GM18508 (cell line): ENCODE data around the gene FNDC8.
"Not testable (repeated sequence)": the region's sequence is repeated elsewhere in the genome, so short reads cannot be mapped to it uniquely, and the experiment has no call there.

Source experiments
- ATAC-seq: cut with Tn5 transposase; IDR thresholded peaks from one replicate; pipeline ENCODE4 v1.9.1; 2021; ENCODE audit warnings: moderate number of reproducible peaks; ENCODE audit not compliant: insufficient read depth, unreplicated experiment

FNDC8 gene

DNA sequence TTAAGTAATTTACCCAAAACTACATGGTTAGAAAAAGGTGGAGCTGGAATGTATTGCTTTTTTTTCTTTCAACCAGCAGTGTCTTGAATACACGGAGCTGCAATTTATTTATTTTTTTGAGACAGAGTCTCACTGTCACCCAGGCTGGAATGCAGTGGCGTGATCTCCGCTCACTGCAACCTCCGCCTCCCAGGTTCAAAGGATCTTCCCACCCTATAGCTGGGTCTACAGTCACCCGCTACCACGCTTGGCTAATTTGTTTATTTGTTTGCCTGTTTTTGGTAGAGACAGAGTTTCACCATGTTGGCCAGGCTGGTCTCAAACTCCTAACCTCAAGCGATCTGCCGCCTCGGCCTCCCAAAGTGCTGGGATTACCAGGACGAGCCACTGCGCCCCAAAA lies 30.7 kb upstream of the FNDC8 start:
- ATAC-seq, result not testable (repeated sequence)

DNA sequence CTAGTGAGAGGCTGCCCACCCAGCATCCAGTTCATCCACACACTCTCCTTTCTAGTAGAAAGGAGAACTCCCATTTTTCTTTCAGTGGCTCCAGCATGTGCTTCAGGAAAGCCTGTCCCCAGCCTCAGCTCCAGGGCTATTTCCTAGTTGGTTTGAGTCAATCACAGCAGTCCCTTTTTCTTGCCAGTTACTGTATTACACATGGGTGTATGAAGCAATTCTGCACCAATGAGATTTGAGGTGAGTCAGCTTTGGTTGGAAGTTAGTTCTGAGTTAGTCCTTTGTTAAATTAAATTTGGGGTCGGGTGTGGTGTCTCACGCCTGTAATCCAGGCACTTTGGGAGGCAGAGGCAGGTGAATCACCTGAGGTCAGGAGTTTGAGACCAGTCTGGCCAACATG lies 26.5 kb upstream of the FNDC8 start:
- ATAC-seq, result no peak

DNA sequence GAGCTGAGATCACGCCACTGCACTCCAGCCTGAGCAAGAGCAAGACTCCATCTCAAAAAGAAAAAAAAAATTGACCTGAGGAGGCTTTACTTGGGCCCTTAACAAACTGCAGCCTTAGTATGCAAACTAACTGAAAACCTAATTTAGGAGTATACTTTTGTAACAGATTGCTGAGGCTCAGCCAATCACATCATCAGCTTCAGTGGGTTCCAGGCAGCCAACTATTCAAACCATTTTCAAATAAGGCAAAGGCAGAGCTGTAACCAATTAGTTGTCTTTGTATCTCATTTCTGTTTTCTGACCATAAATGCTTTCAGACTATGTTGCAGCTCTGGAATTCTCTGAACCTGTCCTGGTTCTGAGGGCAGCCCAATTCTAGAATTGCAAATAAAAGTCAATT lies 25.7 kb upstream of the FNDC8 start:
- no peak for ATAC-seq

DNA sequence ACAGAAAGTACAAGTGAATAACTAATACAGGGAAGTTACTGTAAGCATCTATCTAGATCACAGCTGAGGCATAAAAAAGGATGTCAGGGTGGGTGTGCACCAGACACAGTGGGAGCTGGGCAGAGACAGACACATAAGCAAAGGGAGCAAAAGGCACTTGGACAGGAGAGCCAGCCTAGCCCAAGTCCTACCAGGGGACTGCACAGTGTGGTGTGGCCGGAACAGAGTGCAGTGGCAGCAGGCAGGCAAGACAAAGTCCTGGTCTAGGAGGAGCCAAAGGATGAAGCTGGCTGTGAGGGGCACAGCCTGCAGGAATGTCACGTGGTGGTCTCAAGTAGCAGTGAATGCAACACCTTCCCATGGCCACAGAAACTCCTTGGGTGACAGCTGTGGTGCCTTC lies 23.6 kb upstream of the FNDC8 start:
- no peak for ATAC-seq

DNA sequence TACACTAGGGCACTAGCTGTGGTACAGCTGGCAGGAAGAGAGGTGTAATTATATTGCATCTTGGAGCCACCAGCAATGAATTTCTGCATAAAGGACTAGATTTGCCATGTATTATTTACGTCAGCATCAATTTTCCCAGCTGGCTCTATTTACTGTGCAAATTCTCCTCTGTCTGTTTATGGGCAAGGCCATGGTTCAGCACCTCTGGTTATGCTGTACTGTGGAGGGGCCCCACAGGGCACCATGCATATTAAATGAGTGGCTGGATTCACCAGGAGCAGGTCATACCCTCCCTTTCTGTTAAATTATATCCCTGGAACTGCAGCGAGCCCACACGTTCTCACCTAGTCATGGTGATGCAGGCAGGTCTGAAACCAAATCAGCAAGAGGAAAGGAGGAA lies 21.5 kb upstream of the FNDC8 start:
- ATAC-seq, result no peak

DNA sequence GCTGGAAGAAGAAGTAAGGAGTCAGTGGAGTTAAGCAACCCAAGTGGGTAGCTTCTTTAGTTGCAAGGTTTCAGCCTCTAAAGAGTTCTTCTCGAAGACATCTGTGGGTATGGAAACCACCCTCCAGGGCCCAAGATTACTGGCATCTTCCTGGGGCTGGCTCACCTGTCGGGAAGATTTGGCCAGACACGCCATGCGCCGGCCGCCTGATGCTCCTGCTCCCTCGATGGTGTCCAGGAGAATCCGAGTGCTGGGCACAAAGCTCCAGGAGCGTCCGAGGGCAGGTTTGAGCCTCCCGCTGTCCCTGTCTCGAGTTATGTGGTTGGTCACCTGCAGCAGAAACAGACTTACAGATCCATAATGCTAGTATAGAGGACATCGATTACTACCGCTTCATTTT lies 20.4 kb upstream of the FNDC8 start:
- no peak for ATAC-seq

DNA sequence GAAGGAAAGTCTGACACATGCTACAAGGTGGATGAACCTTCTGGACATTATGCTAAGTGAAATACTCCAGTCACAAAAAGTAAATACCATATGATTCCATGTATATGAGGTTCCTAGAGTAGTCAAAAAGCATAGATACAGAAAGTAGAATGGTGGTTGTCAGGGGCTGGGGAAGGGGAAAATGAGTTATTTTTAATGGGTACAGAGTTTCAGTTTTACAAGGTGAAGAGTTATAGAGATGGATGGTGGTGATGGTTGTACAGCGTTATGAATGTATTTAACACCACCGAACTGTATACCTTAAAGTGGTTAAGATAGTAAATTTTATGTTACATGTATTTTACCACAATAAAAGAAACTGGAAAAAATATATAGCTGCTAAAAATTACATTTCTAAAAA lies 19.7 kb upstream of the FNDC8 start:
- no peak for ATAC-seq

DNA sequence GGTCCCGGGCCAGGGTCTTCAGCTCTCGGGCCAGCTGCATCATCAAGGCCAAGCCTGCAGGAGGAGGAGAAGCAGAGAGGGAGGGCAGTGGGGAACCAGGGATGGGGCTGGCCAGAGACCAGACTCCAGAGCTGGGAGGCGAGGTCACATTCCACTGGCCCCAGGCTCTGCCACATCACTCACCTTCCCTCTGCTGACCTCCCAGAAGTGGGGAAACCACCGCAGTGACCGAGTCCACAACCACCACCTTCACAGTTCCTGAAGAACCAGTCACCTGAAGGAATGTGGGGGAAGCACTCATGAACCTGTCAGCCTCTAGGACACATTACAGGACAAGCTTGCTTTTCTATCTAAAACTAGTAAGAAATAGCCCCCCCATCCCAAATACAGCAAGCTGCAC lies 18.1 kb upstream of the FNDC8 start:
- ATAC-seq, result no peak

DNA sequence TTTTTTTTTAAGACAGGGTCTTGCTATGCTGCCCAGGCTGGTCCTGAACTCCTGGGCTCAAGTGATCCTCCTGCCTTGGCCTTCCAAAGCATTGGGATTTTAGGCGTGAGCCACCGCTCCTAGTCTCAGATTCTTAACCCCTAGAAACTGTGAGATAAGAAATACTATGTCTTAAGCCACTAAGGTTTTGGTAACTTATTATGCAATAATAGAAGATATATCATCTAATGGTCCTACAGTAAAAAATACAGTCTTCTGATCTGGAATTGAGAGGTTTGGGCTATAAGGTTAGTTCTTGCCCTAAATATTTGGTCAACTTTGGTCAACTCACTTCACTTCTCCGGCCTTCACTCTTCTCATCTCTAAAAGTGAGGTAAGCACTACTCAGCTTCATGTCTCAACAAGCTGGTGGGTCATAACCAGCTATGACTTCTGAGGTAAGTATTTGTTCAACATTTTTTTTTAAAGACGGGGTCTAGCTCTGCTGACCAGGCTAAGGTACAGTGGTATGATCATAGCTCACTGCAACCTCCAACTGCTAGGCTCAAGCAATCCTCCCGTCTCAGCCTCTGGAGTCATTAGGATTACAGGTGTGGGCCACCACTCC lies 16.5 kb upstream of the FNDC8 start:
- ATAC-seq, result no peak

DNA sequence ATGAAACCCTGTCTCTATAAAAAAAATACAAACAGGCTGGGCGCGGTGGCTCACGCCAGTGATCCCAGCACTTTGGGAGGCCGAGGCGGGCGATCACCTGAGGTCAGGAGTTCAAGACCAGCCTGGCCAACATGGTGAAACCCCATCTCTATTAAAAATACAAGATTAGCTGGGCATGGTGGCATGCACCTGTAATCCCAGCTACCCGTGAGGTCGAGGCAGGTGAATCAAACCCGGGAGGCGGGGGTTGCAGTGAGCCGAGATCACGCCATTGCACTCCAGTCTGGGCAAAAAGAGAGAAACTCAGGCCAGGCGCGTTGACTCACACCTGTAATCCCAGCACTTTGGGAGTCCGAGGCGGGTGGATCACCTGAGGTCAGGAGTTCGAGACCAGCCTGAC lies 10.6 kb upstream of the FNDC8 start:
- not testable (repeated sequence) for ATAC-seq

DNA sequence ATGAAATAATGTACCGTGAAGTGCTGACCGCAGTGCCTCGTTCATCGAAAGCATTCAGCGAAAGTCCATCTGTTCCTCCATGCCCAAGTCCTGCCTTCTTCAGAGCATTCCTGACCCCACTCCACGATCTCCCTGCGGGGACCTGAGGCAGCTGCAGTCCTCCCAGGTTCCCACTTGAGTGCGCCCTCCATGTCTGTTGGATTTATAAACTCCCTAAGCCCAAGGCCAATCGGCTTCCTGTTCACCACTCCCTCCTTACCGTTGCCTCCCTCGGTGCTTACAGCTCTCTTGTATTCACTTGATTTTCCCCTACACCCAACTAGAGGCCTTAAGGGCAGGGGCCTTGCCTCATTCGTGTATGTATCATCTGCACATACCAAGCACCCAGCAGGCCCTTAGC lies 4.6 kb upstream of the FNDC8 start:
- no peak for ATAC-seq

DNA sequence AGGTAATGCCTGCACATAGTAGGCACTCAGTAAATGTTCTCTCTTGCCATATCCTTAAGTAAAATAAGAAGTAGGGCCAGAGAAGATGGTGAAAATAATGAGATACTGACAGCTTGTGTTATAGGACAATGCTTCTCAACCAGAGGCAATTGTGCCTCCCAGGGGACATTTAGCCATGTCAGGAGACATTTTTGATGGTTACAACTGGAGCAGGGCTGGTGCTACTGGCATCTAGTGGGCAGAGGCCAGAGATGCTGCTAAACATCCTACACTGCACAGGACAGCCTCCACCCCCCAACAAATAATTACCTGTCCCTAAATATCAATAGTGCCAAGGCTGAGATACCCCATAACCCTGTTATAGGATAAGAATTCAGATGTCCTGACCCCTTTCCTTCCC lies 3.4 kb upstream of the FNDC8 start:
- no peak for ATAC-seq

DNA sequence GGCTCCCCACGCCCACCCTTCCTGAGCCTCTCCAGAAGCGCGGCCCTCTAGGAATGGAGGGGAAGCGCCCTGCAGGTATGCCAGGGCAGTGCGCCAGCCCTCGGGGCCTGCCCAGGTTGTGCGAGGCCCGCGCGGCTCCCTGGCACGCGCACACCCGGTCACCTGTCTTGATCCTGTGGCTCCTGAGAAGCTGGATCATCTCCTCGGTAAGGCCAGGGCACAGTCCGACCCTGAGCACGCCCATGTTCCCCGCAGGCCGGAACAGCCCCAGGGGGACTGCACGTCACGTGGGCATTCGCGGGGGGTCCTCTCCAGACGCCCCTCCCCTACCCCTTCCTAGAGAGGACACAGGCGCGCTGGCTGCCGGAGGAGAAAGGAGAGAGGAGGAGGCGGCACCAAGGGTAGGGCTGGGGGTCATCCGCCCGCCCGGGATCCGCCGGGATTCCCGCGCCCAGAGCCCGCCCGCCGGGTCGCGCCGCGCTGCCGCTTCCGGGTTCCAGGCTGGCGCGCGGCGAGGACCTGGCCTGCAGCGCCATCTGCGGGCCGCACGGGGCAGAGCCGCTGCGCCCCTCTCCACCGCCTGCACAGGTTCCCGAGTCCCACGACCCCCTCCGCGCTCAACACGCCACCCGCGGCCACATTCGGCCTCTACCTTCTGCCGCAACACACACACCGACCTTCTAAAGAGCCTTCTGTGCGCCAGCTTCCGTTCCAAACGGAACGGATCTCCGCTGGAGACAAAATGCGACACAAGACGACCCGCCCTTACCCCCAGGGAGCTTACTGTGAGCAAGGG lies 1.8 kb upstream of the FNDC8 start, which contains the start of gene RAD51D:
Gene RAD51D (minus strand): TSS at position 491 of the 796 bp plus-strand sequence. CDS start 247 bp downstream, at position 244.
- ATAC-seq, result no peak

DNA sequence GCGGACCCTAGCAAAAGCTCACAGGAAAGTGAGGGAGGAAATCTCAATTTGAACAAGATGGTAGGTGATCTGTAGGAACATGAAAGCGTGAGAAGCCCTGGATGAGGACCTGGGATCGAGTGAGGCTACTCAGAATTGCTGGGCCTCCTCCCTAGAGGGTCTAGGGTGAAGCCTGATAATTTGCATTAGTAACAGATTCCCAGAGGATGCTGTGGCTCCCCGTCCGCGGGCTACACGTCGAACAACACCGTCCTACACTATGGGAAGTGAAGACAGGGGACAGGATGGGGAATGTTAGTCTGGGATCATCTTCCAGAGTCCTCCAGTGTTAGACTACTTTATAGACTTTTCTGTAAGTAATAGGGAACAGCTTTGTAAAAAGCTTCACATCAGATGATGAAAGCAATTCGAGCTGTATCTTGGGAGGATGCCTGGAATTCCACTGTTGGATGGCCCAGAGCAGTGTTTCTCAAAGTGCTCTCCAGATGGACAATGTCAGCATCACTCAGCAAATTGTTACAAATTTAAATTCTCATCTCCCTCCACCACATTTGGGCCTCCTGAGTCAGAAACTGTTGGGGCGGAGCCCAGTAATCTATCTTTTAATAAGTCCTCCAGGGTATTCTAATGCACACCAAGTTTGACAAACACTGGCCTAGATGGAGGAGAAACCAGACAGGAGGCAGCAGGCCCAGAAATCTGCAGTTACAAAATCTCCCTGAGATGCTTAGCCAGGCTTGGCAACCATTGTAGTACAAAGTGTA lies 6.5 kb downstream of the FNDC8 start:
- no peak for ATAC-seq

DNA sequence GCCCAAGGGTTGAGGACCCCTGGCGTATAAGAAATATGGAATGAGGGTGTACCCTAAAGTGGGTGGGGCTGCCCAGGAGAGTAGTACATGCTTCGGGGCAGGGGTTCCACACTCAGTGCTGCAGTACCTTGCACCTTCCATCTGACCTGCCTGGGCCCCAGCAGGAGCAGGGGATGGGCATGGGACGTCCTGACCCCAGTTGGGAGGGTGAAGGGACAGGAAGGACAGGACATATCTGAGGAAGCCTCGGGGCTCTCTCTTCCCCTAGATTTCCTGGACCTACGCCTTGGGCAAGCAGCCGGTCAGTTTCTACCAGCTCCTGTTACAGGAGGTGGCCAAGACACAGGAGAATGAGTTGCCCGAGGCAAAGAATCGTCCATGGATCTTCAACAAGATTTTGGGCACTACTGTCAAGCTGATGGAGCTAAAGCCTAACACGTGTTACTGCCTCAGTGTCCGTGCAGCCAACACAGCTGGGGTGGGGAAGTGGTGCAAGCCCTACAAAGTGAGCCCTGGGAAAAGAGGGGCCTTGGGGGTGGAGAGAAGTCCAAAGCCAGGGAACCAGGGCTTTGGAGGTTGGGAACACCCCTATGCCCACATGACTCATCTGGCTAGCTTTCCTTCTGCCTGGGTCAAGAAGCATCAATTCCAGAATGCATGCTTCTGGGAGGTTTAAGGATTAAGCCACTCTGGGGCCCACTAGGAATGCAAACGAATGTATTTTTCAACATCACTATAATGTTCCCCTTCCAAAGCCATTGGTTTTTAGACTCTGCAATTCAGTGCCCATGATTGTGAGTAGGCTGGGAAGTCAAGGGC lies 7.9 kb downstream of the FNDC8 start:
- ATAC-seq, result no peak

DNA sequence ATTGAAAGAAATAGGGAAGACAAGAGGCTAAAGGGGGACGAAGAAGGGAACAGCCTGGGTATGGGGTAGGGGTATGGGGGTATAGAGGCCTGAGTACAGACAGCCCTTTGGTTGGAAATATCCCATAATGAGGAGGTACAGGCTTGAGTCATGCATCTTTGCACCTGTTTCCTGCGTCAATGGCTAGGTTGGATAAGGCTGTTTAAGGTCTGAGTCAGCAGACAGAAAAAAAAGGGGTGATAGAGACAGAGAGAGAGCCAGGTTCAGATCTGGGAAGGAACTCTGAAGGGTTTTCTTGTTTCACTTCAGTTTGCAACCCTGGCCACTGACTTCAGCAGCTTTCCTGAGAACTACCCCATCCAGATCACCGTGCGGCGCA lies 8.5 kb downstream of the FNDC8 start:
- ATAC-seq, result no peak

DNA sequence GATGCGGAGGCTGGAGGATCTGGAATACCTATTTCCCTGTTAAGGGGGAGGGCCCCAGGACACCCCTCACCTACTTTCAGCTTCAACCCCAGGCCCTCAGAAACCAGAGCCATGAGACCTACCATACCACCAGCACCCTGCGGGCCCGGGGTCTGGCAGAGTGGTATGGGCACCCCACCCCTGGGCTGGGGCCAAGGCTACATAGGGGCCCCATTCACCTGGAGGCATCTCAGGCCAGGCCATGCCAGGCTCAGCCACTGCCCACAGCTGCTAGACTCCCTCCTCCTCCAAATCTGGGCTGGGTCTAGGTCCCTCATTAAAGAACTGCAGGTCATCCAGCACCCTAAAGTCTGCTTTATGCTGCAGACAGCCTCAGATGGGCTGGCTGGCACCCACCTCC lies 9.0 kb downstream of the FNDC8 start:
- ATAC-seq, result no peak

DNA sequence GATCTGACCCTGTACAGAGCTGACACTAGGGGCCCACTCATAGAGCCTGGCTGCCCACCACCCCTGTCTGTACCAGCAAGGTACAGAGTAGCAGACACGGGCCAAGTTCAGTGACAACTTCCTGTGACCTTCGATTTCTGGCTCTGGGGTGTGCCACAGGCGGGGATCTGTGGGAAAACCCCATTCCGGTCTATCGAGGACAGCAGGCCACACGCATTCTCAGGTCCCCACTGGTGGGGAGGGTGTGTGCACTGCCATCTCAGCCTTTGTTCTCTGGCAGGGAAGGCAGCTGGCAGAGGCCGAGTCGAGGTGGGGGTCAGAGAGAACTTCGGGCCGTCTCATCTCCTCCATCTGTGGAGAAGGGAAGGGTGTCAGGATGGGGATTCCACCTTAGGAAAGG lies 10.7 kb downstream of the FNDC8 start:
- ATAC-seq, result no peak

DNA sequence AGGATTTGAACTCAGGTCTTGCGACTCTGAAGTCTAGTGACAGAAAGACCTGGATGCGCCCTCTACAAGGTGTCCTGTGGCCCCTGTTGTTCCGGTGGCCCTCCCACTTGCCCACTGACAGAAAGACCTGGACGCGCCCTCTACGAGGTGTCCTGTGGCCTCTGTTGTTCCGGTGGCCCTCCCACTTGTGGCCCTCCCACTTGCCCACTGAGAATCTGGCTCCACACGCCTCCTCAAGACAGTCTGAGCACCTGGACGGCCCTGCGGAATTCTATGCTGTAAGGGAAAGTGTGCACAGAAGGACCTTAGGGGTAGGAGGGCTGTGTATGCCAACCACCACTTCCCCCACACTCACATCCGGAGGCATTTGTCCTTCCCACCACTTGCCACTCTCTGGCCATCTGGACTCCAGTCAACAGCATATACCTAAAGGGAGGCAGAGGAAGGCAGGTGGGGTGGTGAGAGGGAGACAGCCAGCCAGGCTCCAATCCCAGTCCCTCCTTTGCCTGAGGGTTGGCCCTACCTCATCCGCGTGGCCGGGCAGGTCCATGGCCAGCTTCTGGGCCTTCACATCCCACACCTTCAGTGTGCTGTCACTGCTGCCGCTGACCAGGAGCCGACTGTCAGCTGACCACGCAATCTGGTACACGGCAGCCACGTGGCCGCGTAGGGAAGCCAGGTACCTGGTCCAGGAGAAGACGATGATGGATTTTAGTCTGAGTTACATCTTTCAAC lies 11.6 kb downstream of the FNDC8 start:
- no peak for ATAC-seq

DNA sequence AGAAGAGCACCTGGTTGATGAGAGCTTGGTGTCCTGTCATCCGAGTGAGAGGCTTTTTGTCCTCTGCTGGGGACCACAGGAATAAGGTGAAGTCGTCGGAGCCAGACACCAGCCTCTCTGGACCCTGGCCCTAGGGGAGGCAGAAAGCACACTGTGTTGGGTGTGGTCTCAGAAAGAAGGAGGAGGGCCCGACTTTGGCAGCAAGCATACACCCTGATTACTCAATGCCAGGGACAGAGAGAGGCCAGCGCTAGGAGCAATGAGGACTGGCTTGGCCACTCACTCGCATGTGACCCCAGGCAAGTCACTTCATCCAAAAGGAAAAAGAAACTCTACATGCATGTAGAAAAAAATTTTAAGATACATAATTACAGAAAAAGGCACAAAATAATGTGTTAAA lies 13.9 kb downstream of the FNDC8 start:
- ATAC-seq, result no peak
